Measurements from ENCODE around the gene RABGEF1.

DNA sequence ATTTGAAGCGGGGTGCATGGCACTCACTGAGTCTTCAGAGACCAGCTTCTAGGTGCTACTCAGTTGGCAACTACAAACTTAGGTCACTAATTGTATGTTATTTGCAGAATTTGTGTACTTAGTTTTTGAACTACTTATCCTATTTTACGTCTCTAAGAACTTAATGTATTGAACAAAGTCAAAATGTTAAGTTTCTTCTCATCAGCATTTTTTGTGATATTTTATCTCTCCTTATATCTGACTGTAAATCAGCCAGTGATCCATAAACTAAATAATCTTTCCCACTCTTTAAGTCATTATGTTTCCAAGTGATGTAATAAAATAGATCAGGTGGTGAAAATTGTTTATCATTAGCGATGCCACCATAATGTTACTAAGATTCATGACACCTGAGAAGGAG is 120.2 kb downstream of the RABGEF1 start:
- TF ChIP-seq CTCF (IDR thresholded peaks at IDR 0.05) = no peak
- TF ChIP-seq EZH2 (IDR thresholded peaks at IDR 0.05; ENCODE audit: borderline replicate concordance, insufficient read depth, low read depth, low read length, poor library complexity, severe bottlenecking) = no peak
